HG02763 (cell line): ENCODE data around the gene ZBTB7B.

Source experiments
- ATAC-seq: cut with Tn5 transposase; IDR thresholded peaks from one replicate; pipeline ENCODE4 v1.9.1; 2021; ENCODE audit warnings: mild to moderate bottlenecking, moderate library complexity; ENCODE audit not compliant: unreplicated experiment

The ZBTB7B gene

GRCh38 chr1:155052439-155053395, 50.1 kb downstream of the ZBTB7B start:
- no peak for ATAC-seq

GRCh38 chr1:155053531-155054105, 51.0 kb downstream of the ZBTB7B start:
- no peak for ATAC-seq

- ATAC-seq: no peak
These were observed 54.5 kb downstream of the ZBTB7B start for GRCh38 chr1:155057104-155057503.

GRCh38 chr1:155057788-155058211, 55.2 kb downstream of the ZBTB7B start:
- no peak for ATAC-seq

- ATAC-seq: no peak
These were observed 58.1 kb downstream of the ZBTB7B start for GRCh38 chr1:155060736-155061135.

- peak; percentile 45 for ATAC-seq
These were observed 59.0 kb downstream of the ZBTB7B start for GRCh38 chr1:155061381-155062150.

- no peak for ATAC-seq
These were observed 59.6 kb downstream of the ZBTB7B start for GRCh38 chr1:155062151-155062686.

GRCh38 chr1:155062702-155063411, 60.3 kb downstream of the ZBTB7B start:
- ATAC-seq: no peak

GRCh38 chr1:155063550-155064110, 61.0 kb downstream of the ZBTB7B start, which contains the start of gene EFNA4:
EFNA4 (plus strand) TSS chr1:155063740; CDS start chr1:155063824, 84 bp downstream.
- peak; percentile 79 for ATAC-seq

- ATAC-seq: no peak
These were observed 61.7 kb downstream of the ZBTB7B start for GRCh38 chr1:155064111-155064831.

GRCh38 chr1:155064832-155065429, 62.3 kb downstream of the ZBTB7B start:
- no peak for ATAC-seq

- ATAC-seq: no peak
These were observed 64.2 kb downstream of the ZBTB7B start for GRCh38 chr1:155066777-155067176.
